ENCODE measurements around the gene ERG28. TPM values are rescaled to one million over a fixed set of nuclear protein-coding genes. Genes with fewer than 3 reads are reported as not detected.

Gene ERG28
- total and polyA plus RNA-seq, 10 of the 15 experiments (the other 5 are each of a cell fraction or from before 2014, with no cell fraction given): 15.2 to 67.0 (median 48.1) TPM

DNA sequence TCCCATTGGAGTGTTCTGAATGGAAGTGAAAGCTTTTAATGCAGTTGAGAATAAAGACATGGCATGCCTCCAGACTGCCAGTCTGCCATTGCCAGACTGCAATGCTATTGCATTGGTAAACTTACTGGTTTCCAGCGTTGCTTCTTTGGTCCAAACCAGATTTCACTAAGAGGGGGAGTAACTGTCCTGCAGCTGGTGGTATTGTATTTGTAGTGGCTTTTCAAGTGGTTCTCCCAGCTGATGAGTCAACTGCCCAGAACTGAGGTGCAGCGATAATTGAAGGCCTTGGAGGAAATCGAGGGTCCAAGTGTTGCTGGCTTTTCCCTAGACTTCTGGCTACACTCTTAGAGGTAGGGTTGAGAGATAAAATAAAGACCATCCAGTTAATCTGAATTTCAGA lies 31.9 kb downstream of the ERG28 start (continued):
- TF ChIP-seq, protein P1, sequence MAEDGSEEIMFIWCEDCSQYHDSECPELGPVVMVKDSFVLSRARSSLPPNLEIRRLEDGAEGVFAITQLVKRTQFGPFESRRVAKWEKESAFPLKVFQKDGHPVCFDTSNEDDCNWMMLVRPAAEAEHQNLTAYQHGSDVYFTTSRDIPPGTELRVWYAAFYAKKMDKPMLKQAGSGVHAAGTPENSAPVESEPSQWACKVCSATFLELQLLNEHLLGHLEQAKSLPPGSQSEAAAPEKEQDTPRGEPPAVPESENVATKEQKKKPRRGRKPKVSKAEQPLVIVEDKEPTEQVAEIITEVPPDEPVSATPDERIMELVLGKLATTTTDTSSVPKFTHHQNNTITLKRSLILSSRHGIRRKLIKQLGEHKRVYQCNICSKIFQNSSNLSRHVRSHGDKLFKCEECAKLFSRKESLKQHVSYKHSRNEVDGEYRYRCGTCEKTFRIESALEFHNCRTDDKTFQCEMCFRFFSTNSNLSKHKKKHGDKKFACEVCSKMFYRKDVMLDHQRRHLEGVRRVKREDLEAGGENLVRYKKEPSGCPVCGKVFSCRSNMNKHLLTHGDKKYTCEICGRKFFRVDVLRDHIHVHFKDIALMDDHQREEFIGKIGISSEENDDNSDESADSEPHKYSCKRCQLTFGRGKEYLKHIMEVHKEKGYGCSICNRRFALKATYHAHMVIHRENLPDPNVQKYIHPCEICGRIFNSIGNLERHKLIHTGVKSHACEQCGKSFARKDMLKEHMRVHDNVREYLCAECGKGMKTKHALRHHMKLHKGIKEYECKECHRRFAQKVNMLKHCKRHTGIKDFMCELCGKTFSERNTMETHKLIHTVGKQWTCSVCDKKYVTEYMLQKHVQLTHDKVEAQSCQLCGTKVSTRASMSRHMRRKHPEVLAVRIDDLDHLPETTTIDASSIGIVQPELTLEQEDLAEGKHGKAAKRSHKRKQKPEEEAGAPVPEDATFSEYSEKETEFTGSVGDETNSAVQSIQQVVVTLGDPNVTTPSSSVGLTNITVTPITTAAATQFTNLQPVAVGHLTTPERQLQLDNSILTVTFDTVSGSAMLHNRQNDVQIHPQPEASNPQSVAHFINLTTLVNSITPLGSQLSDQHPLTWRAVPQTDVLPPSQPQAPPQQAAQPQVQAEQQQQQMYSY (CRISPR knock-in tag; IDR thresholded peaks at IDR 0.05): no peak

GRCh38 chr14:75627406-75627805 lies 33.3 kb downstream of the ERG28 start:
- ChIA-PET CTCF (interaction anchor here (0.5 to 1.7 kb wide), 4 partner anchors 9 to 112 kb away, joined by 3 read pairs; no protein-coding TSS in a partner anchor), POLR2A (no interaction called here), SMC1A (ENCODE audit: uncharacterized antibody, unreplicated experiment) (interaction anchor here (6.3 kb wide), 1 partner anchor 50 kb away, joined by 43 read pairs; the partner anchor contains the start of gene FLVCR2), RAD21 (ENCODE audit: unreplicated experiment) (no interaction called here)
- no peaks in the 10 kb centered on the region for H3K79me2 ChIP-seq (ENCODE audit: control insufficient read depth, insufficient read depth, low read length)
- in situ Hi-C loops (cut with MboI) (no loop called here), intact Hi-C loops (cut with micrococcal nuclease; ENCODE audit: unreplicated experiment) (no loop called here)
- no peak overlapping the region for H3K27ac ChIP-seq (ENCODE audit: control insufficient read depth, insufficient read depth)
- H3K9ac ChIP-seq (ENCODE audit: control insufficient read depth, insufficient read depth, low read length): no peak overlapping the region
- no peak overlapping the region for H2AFZ ChIP-seq (ENCODE audit: control insufficient read depth, low read depth, low read length)
- FAIRE-seq: no peak
- H3K4me2 ChIP-seq (ENCODE audit: control insufficient read depth, insufficient read depth): no peak overlapping the region
- no peak for DNase-seq (ENCODE audit: low read depth, low spot score)
- H3K9me3 ChIP-seq (replicated peaks; ENCODE audit: control insufficient read depth, insufficient read depth, low read length): no peaks in the 10 kb centered on the region
- no peaks in the 10 kb centered on the region for H3K4me1 ChIP-seq (ENCODE audit: control insufficient read depth, insufficient read depth, low read length)
- no peaks in the 10 kb centered on the region for H3K36me3 ChIP-seq (ENCODE audit: control insufficient read depth in 2 of 2, insufficient read depth in 2 of 2, low read length in 1 of 2)
- 72% methylated on average over 4 of the region's 4 CpGs for WGBS (ENCODE audit: insufficient coverage, insufficient replicate concordance, low lambda C conversion rate, missing lambda C conversion rate)
- H4K20me1 ChIP-seq (ENCODE audit: control insufficient read depth, insufficient read depth): no peaks in the 10 kb centered on the region; the same call in 1 of the 2 replicates
- H3K4me3 ChIP-seq: no peak overlapping the region
- no peaks in the 10 kb centered on the region for H3K27me3 ChIP-seq (replicated peaks in 1 of 2; ENCODE audit: control insufficient read depth in 2 of 2, insufficient read depth in 2 of 2, low read length in 1 of 2)
- BruUV-seq (replicated peaks): no TSS peak
- ATAC-seq: no peak
- TF ChIP-seq FOS (IDR thresholded peaks at IDR 0.05; ENCODE audit: borderline replicate concordance, extremely low read depth, insufficient read length) (no peak), RELA (IDR thresholded peaks at IDR 0.05; ENCODE audit: borderline replicate concordance, partially characterized antibody) (no peak), DPF2 (IDR thresholded peaks at IDR 0.05) (no peak), REST (IDR thresholded peaks at IDR 0.05; ENCODE audit: low read depth, low read length) (no peak), TAF1 (IDR thresholded peaks at IDR 0.05; ENCODE audit: borderline replicate concordance, low read depth, low read length) (no peak), CTCF (IDR thresholded peaks at IDR 0.05 in 2 of 3, conservative IDR thresholded peaks at IDR 0.05 in 1 of 3; ENCODE audit: control insufficient read depth in 2 of 3, extremely low read depth in 1 of 3, insufficient read depth in 1 of 3, low read depth in 3 of 3, low read length in 3 of 3) (no peak), ZBTB4 (CRISPR knock-in tag; IDR thresholded peaks at IDR 0.05) (no peak), RFX5 (IDR thresholded peaks at IDR 0.05; ENCODE audit: low read depth, low read length) (no peak)

All from GM12878 (cell line).